ENCODE results near the gene MTMR2. TPM values are rescaled to one million over a fixed set of nuclear protein-coding genes. Genes with fewer than 3 reads are reported as not detected.

Gene MTMR2
- total and polyA plus RNA-seq, 2 of the 13 experiments (the other 11 are each of a cell fraction or from before 2014, with no cell fraction given): 12.7 to 22.3 TPM

GRCh38 chr11:95919514-95919913 is 4.4 kb downstream of the MTMR2 start:
- H3K36me3 ChIP-seq (replicated peaks in 1 of 2; ENCODE audit: control insufficient read depth in 1 of 2, insufficient read depth in 2 of 2, low read length in 2 of 2): no peaks in the 10 kb centered on the region; a peak in 1 of 5 replicates
- peaks cover 78% of the 10 kb centered on the region for H3K79me2 ChIP-seq (ENCODE audit: insufficient read depth, low read length)
- no peak overlapping the region for H2AFZ ChIP-seq (ENCODE audit: low read length)
- ATAC-seq (no peak), FAIRE-seq (no peak), DNase-seq (ENCODE audit: low spot score) (no peak)
- H3K27ac ChIP-seq (ENCODE audit: extremely low read length, insufficient read depth, low read length): no peak overlapping the region
- intact Hi-C loops (cut with micrococcal nuclease; ENCODE audit: unreplicated experiment) (no loop called here), in situ Hi-C loops (cut with HindIII; ENCODE audit: extremely low pct_ligation_motif_present, low pct_unique_long_range_greater_than_20kb) (no loop called here)
- H3K4me1 ChIP-seq (ENCODE audit: insufficient read depth, low read length): peaks cover 41% of the 10 kb centered on the region
- H3K4me3 ChIP-seq (replicated peaks in 1 of 3; ENCODE audit: insufficient read depth in 1 of 3, low read depth in 2 of 3, low read length in 3 of 3): no peak overlapping the region
- BruUV-seq (replicated peaks): no TSS peak
- H3K27me3 ChIP-seq (ENCODE audit: control insufficient read depth in 1 of 2, insufficient read depth in 2 of 2, low read length in 2 of 2): no peaks in the 10 kb centered on the region; a peak in 1 of 5 replicates
- H4K20me1 ChIP-seq (ENCODE audit: insufficient read depth, low read length): no peaks in the 10 kb centered on the region
- WGBS (ENCODE audit: low lambda C conversion rate): 91% methylated on average over 3 of the region's 3 CpGs
- no peaks in the 10 kb centered on the region for H3K9me3 ChIP-seq (ENCODE audit: low read length)
- no peak overlapping the region for H3K9ac ChIP-seq (ENCODE audit: insufficient read depth, low read depth, low read length)
- H3K4me2 ChIP-seq (ENCODE audit: low read depth, low read length): no peak overlapping the region
- ChIA-PET POLR2A (no interaction called here), CTCF (ENCODE audit: low intra/inter-chr PET ratio, low total read pairs) (no interaction called here)
- TF ChIP-seq FUBP1 (CRISPR knock-in tag; IDR thresholded peaks at IDR 0.05; ENCODE audit: borderline replicate concordance): no peak
- TF ChIP-seq SAFB2 (CRISPR knock-in tag; IDR thresholded peaks at IDR 0.05; ENCODE audit: borderline replicate concordance, low read depth): no peak
- no peak for TF ChIP-seq TIGD3 (CRISPR knock-in tag; IDR thresholded peaks at IDR 0.05; ENCODE audit: borderline replicate concordance)
- no peak for TF ChIP-seq IRF9 (CRISPR knock-in tag; IDR thresholded peaks at IDR 0.05; ENCODE audit: borderline replicate concordance)
- TF ChIP-seq CREM (IDR thresholded peaks at IDR 0.05): no peak
- TF ChIP-seq CREM (CRISPR knock-in tag; IDR thresholded peaks at IDR 0.05): no peak
- no peak for TF ChIP-seq ZNF740 (CRISPR knock-in tag; IDR thresholded peaks at IDR 0.05)
- no peak for TF ChIP-seq SP4 (CRISPR knock-in tag; IDR thresholded peaks at IDR 0.05)
- no peak for TF ChIP-seq GABPB1 (CRISPR knock-in tag; IDR thresholded peaks at IDR 0.05)
- TF ChIP-seq CC2D1A (CRISPR knock-in tag; IDR thresholded peaks at IDR 0.05): no peak
- no peak for TF ChIP-seq FOXC1 (CRISPR knock-in tag; IDR thresholded peaks at IDR 0.05; ENCODE audit: borderline replicate concordance)
- TF ChIP-seq ZNF441 (CRISPR knock-in tag; IDR thresholded peaks at IDR 0.05; ENCODE audit: borderline replicate concordance): no peak
- TF ChIP-seq BCL6 (CRISPR knock-in tag; IDR thresholded peaks at IDR 0.05): no peak
- no peak for TF ChIP-seq ZBTB43 (CRISPR knock-in tag; conservative IDR thresholded peaks at IDR 0.05)
- TF ChIP-seq ZNF770 (CRISPR knock-in tag; IDR thresholded peaks at IDR 0.05): no peak
- no peak for TF ChIP-seq ZNF292 (CRISPR knock-in tag; IDR thresholded peaks at IDR 0.05; ENCODE audit: borderline replicate concordance, low read depth)
- TF ChIP-seq ZNF615 (CRISPR knock-in tag; IDR thresholded peaks at IDR 0.05; ENCODE audit: borderline replicate concordance): no peak

Measured in HepG2 (cell line).